Spleen (tissue), 7 donors: ENCODE results near the gene DPH5.

Experiments used
- CTCF ChIP-seq, 11 experiments: fragments of 200-600 bp in 7 of 11; fragments of 450-650 bp in 4 of 11; sonication (generic) in 4 of 11; IDR thresholded peaks in 8 of 11; conservative IDR thresholded peaks in 3 of 11; 1 replicate in 7 of 11; 2 replicates in 4 of 11; pipeline versions ENCODE4 v1.4.0 to v1.8.0; 2016 to 2021; ENCODE audit warnings: antibody characterized with exemption in 11 of 11, inconsistent platforms in 4 of 11, mild to moderate bottlenecking in 1 of 11
- POLR2A ChIP-seq, 3 donors: fragments of 450-650 bp; IDR thresholded peaks; one replicate each; pipeline ENCODE4 v1.5.1; 2017; ENCODE audit warnings: antibody characterized with exemption in 3 of 3, mild to moderate bottlenecking in 1 of 3
- POLR2AphosphoS5 ChIP-seq, 3 donors: sonication (generic); formaldehyde crosslinking; IDR thresholded peaks; one replicate each; pipeline ENCODE4 v1.5.1; 2017; ENCODE audit warnings: antibody characterized with exemption in 3 of 3
- donor health status: DM: no; HTN: no; CAD: no; lungs with moderate emphysema.
- donor health status: DM: no; HTN: no; CAD: no.
- donor health status: DM: no; HTN: no; CAD: no.

GRCh38 chr1:100950337-100950736 lies 75.2 kb downstream of the DPH5 start:
- TF ChIP-seq POLR2A (IDR thresholded peaks at IDR 0.05) (no peak), CTCF (IDR thresholded peaks at IDR 0.05 in 8 of 11, conservative IDR thresholded peaks at IDR 0.05 in 3 of 11) (no peak), POLR2AphosphoS5 (IDR thresholded peaks at IDR 0.05) (no peak)
